Erythroblast (primary cell): ENCODE data around the gene LECT2.

Source experiments
- DNase-seq, 2 experiments: peaks; one replicate each; lab custom pipeline; 2025; lab: John Stamatoyannopoulos, UW
- GATA1 ChIP-seq: IDR thresholded peaks from 2 replicates; pipeline ENCODE4 v1.6.1; 2011; ENCODE audit warnings: low read depth, mild to moderate bottlenecking, control low read depth, low read length, moderate library complexity
- POLR2A ChIP-seq: IDR thresholded peaks from 2 replicates; pipeline ENCODE4 v1.6.1; 2011; ENCODE audit warnings: mild to moderate bottlenecking, low read length

LECT2 gene

GRCh38 chr5:135941711-135942110 is 13.1 kb downstream of the LECT2 start:
- no peak for DNase-seq
- TF ChIP-seq POLR2A (no peak), GATA1 (no peak)

DNA sequence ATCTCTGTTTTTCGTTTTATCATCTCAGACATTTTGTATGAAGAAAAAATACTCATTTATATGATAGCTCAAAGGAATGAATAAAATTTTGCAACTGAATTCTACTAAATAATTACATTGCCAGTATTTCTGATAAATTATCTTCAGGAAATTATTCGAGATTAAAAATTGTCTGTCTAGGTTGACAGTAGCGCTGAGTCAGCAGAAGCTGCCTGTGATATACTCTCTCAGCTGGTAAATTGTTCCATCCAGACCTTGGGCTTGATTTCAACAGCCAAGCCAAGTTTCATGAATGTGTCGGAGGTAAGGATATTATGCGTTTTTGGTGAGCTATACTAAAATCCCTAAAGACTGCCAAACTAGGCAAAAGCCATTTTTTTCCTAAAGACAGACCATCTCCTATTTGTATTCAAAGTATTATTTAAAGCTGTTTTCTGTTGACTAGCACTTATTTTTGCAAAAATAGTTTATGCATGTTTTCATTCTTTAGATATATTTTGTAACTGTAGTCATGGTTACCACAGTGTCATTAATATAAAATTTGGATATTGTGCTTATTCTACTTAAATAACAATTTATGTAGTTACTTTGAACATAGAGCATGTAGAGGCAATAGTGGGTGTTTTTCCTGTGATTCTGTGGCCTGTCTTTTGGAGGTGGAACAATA is 17.4 kb downstream of the LECT2 start:
- TF ChIP-seq GATA1 (no peak), POLR2A (no peak)
- no peak for DNase-seq

GRCh38 chr5:135934939-135935338 is 19.8 kb downstream of the LECT2 start:
- DNase-seq = no peak
- TF ChIP-seq POLR2A (no peak), GATA1 (no peak)

- DNase-seq = no peak
- TF ChIP-seq POLR2A (no peak), GATA1 (no peak)
Observed at GRCh38 chr5:135930949-135931295, 23.9 kb downstream of the LECT2 start.

DNA sequence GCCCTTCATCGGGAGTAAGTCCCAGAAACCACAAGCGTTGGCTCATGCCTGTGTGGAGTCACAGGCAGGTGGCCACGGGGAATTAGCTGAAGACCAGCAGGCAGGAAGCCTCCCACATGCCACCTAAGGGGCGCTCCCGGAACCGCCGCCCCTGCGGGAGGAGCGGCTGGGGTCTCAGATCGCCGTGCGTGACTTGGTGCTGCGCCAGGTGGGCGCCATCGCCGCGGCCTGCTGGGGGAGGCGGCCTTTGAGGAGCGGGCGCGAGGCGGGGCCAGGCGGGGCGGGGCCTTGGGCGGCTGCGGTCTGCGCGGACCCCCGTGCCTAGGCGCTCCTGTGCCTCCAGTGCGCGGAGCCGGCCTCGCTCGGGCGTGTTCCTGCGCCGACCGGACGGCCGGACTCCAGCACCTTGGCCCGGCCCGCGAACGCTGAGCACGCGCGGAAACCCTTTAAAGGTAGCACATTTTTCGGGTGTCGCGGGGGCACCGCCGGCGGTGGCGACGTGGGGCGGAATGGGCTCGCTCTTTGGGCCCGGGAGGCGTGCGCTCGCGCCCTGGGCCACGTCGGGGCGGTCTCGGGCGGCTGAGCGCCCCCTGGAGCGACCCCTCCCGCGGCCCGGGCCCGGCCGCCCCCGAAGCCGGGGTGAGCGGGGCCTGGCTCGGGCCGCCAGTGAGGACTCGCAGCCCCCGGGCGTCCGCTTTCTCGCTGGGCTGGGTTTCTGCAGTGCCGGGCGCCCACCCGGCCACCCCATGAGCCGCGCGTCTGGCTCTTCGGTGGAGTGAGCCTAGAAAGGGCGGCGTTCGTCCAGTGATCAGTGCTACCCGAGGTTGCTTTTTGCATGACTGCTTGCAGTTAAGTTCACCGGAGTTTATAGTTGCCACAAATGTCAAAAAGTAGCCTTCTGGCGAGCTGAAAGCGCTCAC is 24.5 kb downstream of the LECT2 start:
- no peak for TF ChIP-seq GATA1
- no peak for TF ChIP-seq POLR2A
- no peak for DNase-seq

DNA sequence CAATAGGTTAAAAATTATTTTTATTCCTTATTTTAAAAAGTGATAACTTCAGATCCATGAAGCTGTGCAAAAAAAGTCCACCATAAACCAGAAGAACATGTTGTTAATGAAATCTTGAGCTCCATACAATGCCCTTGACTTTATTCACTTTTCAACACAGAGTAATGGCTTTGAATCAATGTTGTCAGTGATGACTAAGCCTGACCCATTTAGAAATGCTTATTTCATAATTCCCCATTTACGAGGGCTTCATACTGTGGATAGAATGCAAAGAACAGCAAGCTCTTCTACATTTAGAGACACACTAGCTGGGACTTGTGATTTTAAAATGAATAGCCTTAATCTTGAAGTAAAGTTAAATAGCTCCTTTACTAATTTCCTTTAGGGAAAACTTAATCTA is 33.4 kb downstream of the LECT2 start:
- no peak for DNase-seq
- TF ChIP-seq GATA1 (no peak), POLR2A (no peak)

DNA sequence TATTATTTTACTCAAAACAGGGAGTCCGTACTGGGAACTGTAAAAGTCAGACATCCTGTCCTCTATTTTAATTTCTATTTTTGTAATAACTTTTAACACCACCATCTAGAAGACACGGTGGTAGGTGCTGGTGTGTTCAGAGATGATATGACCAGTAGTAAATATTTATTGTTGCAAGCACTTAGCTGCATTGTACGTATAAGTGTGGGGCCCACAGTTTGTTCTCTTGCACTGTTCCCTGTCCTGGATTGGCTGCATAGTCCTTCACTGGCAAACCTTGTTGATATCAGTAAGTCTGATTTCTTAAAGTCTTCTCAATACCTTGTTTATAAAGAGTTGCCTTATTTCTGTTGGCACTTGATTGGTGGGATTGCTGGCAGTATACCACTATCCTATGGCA is 34.6 kb downstream of the LECT2 start:
- TF ChIP-seq GATA1 (no peak), POLR2A (no peak)
- no peak for DNase-seq

DNA sequence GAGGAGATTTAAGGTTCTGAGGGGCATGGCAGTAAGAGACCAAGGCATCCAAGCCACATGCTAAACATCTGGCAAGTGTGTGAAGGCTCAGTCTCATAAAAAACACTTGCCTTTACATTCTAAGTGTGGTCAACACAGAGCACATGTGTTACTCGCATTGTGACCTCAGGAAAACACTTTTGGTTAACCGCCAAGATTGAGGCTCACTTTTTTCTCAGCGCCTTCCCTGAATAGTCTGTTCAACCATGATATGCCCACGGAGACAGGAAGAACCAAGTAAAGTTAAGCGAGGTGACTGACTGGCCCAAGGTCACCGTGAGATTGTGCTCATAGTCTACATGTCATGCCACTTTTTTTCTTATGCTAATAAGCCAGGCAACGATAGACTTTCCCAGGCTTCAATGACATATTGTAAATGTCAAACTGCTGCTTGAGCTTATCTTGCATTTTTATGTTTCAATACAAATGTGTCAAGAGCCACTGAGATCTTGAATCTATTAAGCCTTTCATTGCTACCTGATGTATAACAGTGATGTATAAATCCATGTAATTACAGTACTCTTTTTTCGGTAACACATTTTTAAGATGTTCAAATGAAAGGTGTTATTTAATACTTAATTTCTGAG is 38.0 kb downstream of the LECT2 start:
- DNase-seq = no peak
- TF ChIP-seq GATA1 (no peak), POLR2A (no peak)

DNA sequence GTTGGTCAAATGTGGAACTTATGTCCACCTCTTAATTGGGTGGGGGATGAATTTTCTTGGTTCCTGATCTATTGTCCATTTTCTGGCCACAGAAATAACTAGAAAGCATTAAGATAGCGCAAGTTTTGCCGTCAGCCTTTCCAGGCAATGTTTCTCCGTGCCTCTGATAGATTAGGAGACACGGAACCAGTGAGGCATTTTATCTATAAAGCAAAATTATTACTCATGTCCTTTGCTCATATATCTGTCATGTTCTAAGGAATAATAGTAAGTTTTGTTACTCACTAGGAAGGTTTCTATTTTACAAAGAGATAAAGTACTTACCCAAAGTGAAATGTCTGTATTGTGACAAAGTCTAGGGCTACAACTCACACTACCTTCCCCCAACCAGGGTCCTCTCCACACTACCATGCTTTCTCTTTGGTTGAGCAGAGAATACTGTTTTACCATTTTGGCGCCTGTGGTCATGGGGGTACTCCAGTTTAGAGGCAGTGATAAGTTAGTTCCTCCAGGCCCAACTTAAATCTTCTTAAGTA is 39.2 kb downstream of the LECT2 start:
- DNase-seq = no peak
- no peak for TF ChIP-seq GATA1
- no peak for TF ChIP-seq POLR2A

DNA sequence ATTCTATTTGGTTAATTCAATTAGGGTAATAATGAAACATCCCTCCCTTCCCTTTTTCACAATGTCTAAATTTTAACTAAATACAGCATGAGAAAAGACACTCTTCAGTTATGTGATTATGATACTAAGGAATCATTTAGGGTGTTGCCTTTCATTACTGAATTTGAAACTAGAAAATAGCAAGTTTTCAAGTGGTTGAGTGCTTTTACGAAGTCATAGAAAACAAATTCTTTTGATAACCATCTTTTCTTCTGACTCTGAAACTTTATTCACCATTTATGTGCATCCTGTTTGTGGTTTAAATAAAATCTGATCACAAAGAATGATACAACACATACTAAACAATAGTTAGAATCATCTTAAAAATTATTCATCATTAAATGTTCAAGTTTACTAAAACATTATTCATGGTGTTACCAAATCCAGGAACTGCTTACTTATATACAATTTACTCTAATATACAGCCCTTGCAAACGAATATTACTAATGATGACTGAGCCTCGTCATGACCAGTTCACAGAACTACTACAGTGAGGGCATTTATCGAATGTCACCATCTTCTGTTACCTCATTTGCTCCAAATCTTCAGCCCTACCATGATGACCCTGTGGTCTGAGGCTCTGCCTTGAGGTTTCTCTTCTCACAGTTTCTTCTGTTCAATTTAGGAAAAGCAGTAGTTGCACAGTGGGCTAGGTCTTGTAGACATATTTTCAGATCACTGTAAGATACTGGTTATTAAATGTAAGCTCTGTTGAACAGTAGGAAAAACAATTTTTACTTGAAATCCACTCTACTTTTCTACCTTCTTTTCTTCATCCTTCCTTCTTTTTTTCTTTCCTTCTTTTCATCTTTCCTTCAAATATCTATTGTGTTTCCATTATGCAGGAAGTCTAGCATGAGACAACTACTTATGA is 40.8 kb downstream of the LECT2 start:
- no peak for DNase-seq
- TF ChIP-seq POLR2A (no peak), GATA1 (no peak)

- TF ChIP-seq GATA1 (no peak), POLR2A (no peak)
- DNase-seq = no peak
Observed at GRCh38 chr5:135905144-135905543, 49.6 kb downstream of the LECT2 start.

DNA sequence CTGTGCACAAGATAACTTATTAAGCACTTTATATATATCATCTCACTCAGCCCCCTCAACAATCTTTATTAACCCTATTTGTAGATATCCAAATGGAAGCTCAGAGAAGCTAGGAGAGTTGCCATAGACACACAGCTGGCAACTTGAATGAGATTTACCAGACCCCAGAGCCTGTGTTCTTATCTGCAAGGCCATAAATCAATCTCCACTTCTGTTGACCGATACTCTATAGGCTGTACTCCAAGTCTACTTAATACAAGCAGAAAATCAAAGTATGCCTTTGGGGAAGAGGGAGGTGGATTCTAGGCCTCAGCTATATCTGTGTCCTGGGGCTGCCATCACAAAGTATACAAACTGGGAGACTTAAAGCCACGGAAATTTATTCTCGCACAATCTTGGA is 53.1 kb downstream of the LECT2 start:
- TF ChIP-seq POLR2A (no peak), GATA1 (no peak)
- no peak for DNase-seq

GRCh38 chr5:135900276-135900675 is 54.5 kb downstream of the LECT2 start:
- no peak for TF ChIP-seq POLR2A
- TF ChIP-seq GATA1 = no peak

More at GRCh38 chr5:135900276-135900675, 54.5 kb downstream of the LECT2 start:
- DNase-seq = no peak
